BJ (cell line): Measurements from ENCODE around the gene GSTM3. TPM values are rescaled to one million over a fixed set of nuclear protein-coding genes. Genes with fewer than 3 reads are reported as not detected.

ENCODE experiments used
- CTCF ChIA-PET: fragments of 350-600 bp; formaldehyde crosslinking; extraction: SDS; loops from one replicate; lab custom pipeline; 2021; ENCODE audit warnings: antibody characterized with exemption, inconsistent platforms; lab: Yijun Ruan, JAX
- POLR2A ChIA-PET: fragments of 300-600 bp; sonication (Branson Sonifier 250); formaldehyde crosslinking; extraction: SDS; loops from one replicate; lab custom pipeline; 2021; ENCODE audit warnings: antibody characterized with exemption; lab: Charles Lee
- DNase-seq: peaks from one replicate; pipeline ENCODE4 v3.0.0-alpha.2; 2011; ENCODE audit warnings: low read depth
- H3K27me3 ChIP-seq: 2 replicates; pipeline ENCODE4 v1.6.0; 2011; ENCODE audit warnings: low read length; ENCODE audit not compliant: control insufficient read depth, insufficient read depth
- H3K36me3 ChIP-seq: 2 replicates; pipeline ENCODE4 v1.5.1; 2011; ENCODE audit warnings: low read length; ENCODE audit not compliant: control insufficient read depth, insufficient read depth
- H3K4me3 ChIP-seq: 2 replicates; pipeline ENCODE4 v1.5.1; 2011; ENCODE audit warnings: low read depth, mild to moderate bottlenecking, control low read depth, low read length
- polyA plus RNA-seq: library from polyadenylated mRNA; depleted of rRNA; stranded (reverse); fragments of >200 nt; gene quantifications from 2 replicates; pipeline ENCODE4 v1.2.3, GENCODE V29; 2011
- TF ChIP-seq, protein P1 (sequence below): IDR thresholded peaks from 2 replicates; pipeline ENCODE4 v1.5.1; 2011; ENCODE audit warnings: low read depth, mild to moderate bottlenecking, control low read depth, inconsistent platforms, low read length, moderate library complexity; ENCODE audit not compliant: insufficient read depth

GSTM3 gene
- polyA plus RNA-seq, 1 experiment, result 113 TPM

DNA sequence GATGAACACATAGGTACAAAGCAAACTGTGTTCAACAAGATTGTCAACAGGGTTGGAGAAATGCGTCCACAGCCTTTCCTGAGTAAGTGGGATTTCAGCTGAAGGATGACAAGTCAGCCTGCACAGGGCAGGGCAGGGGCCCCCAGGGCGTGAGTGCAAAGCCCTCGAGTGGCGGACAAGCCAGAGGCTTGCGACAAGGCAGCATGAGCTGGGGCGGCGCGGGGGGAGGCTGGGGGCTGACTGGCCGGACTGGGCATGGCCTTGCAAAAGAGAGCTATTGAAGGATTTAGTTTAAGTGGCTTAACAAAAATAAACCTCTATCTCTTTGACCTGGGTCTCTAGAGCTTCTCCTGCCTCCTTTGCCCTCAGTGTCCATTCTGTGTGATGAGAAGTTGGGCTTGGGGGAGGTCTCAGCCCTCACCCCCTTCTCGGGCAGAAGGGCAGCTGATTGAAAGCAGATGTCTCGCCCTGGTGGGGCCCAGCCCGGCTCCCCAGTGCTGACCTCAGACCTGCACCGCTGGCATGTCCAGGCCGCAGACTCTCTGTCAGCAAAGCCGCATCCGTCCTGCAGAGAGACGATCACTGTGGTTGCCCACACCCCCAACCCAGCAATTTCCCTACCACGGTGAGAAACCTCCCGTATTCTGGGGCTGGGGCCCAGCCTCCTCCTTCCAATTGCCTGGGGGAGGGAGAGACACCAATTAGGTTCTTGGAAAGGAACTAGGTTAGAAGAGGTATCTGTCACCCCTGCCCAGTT, 47.2 kb upstream of the GSTM3 start:
- H3K4me3 ChIP-seq, result no peak overlapping the region
- DNase-seq, result no peak
- ChIA-PET CTCF (interaction anchor here (1.1 to 26.2 kb wide), 3 partner anchors 9 to 194 kb away, joined by 4 to 763 read pairs (median 4); partner anchors contain the start of gene AHCYL1), POLR2A (no interaction called here)
- H3K36me3 ChIP-seq, result no peaks in the 10 kb centered on the region
- H3K27me3 ChIP-seq, result no peaks in the 10 kb centered on the region
- TF ChIP-seq, protein P1, sequence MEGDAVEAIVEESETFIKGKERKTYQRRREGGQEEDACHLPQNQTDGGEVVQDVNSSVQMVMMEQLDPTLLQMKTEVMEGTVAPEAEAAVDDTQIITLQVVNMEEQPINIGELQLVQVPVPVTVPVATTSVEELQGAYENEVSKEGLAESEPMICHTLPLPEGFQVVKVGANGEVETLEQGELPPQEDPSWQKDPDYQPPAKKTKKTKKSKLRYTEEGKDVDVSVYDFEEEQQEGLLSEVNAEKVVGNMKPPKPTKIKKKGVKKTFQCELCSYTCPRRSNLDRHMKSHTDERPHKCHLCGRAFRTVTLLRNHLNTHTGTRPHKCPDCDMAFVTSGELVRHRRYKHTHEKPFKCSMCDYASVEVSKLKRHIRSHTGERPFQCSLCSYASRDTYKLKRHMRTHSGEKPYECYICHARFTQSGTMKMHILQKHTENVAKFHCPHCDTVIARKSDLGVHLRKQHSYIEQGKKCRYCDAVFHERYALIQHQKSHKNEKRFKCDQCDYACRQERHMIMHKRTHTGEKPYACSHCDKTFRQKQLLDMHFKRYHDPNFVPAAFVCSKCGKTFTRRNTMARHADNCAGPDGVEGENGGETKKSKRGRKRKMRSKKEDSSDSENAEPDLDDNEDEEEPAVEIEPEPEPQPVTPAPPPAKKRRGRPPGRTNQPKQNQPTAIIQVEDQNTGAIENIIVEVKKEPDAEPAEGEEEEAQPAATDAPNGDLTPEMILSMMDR, result no peak

DNA sequence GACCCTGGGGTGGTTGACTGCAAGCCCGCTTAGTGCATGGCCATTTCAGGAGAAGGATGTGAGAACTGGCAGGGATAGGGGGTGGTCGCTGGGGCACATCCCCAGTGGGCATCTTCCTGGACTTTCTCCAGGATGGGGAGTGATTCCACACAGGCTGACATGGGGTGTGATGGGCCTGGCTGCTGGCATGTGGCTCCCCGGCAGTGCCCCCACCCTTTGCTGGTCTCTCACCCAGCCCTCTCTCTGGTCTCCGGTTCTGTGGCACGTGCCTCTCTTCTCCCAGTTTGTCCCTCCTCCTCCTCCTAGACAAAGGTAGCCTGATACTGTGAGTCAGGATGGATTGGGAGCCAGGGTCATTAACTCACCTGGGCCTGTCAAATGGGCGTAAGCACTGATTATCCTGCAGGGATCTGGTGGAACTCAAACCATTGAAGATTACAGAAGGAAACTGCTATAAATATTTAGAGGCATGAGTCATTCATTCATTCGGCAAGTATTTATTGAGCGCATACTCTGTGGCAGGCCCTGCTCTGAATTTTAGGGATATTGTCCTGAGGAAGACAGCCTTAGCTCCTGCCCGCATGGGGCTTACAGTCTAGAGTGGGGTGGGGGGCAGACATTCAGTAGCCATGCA, 46.5 kb upstream of the GSTM3 start:
- ChIA-PET CTCF (interaction anchor here (0.6 to 26.2 kb wide), 6 partner anchors 9 to 215 kb away, joined by 3 to 763 read pairs (median 4); partner anchors contain the start of gene AHCYL1), POLR2A (no interaction called here)
- Histone ChIP-seq H3K4me3 (no peak overlapping the region), H3K27me3 (no peaks in the 10 kb centered on the region), H3K36me3 (no peaks in the 10 kb centered on the region)
- TF ChIP-seq, protein P1, result no peak
- no peak for DNase-seq

DNA sequence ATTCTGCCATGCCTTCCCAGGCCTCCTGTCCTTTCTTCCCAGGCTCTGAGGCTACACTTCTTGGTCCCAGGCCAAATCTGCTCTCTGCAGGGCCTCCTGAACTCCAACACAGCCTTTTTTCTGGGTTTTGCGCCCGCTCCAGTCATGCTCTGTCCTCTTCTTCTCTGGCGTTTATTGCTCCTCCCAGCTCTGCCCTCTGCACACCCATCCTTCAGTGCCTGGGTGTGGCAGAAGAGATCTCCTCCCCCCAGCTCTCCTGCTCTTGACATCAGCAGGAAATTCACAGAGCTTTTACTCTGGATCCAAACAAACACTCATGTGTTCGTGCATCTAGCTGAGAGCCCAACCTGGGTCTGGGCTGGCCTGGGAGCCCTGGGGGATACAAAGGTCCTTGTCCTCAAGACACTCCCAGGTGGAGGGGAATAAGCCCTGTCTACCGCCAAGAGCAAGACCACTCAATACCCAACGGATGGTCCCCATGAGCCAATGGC, 45.7 kb upstream of the GSTM3 start:
- CTCF ChIA-PET, result interaction anchor here (0.6 to 26.2 kb wide), 3 partner anchors 9 to 215 kb away, joined by 3 to 763 read pairs (median 5); partner anchors contain the start of gene AHCYL1
- no peaks in the 10 kb centered on the region for H3K27me3 ChIP-seq
- H3K36me3 ChIP-seq, result no peaks in the 10 kb centered on the region
- no peak for DNase-seq
- POLR2A ChIA-PET, result no interaction called here
- no peak overlapping the region for H3K4me3 ChIP-seq
- TF ChIP-seq, protein P1, result no peak

DNA sequence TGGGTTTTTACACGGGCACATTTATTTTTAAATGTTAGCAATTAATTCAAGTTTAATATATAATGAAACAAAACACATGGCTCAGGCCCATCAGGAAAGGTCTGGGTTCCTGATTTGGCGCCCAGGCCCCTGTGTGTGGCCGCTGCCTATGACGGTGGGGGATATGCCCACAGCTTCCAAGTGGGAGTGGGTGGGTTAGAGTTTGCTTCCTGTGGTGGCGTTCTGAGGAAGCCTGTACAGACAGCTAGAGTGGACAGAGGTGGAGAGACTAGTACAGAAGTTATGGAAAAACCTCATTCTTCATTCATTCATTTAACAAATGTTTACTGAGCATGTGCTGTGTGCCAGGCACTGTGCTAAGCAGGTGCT, 45.3 kb upstream of the GSTM3 start:
- CTCF ChIA-PET, result interaction anchor here (1.4 to 26.2 kb wide), 3 partner anchors 9 to 196 kb away, joined by 3 to 763 read pairs (median 5); partner anchors contain the start of gene AHCYL1
- TF ChIP-seq, protein P1, result no peak
- H3K4me3 ChIP-seq, result no peak overlapping the region
- POLR2A ChIA-PET, result no interaction called here
- no peaks in the 10 kb centered on the region for H3K27me3 ChIP-seq
- H3K36me3 ChIP-seq, result no peaks in the 10 kb centered on the region
- DNase-seq, result no peak

DNA sequence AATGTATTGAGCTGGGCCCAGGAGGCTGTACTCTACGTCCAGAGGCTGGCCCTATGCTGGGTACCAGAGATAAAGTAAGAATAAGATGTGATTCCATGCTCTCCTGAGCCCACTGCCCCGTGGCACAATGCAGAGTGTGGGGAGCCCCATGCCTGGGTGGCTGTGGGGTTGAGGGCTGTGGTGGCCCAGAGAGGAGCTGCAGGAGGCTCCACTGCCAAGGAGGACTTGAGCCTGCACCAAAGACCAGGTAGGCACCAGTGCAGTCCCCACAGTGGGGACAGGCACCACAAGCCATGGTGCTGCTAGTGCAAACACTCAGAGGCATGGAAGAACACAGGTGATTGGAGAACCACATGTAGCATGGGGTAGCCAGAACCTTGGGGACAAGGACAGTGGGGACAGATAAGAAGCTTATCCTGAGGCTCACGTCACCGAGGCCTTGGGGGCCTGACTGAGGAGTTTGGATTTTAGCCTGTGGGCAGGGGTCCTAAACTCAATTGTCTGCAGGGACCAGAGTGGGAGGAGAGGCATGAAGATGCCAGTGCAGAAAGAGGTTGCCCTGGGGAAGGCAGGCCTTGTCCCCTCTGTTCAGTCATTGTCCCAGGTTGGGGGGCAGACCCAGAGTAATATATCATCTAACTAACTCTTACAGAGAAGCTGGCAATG, 44.7 kb upstream of the GSTM3 start:
- no peaks in the 10 kb centered on the region for H3K27me3 ChIP-seq
- ChIA-PET POLR2A (no interaction called here), CTCF (interaction anchor here (1.4 to 26.2 kb wide), 3 partner anchors 8 to 197 kb away, joined by 3 to 763 read pairs (median 5); partner anchors contain the start of gene AHCYL1)
- no peaks in the 10 kb centered on the region for H3K36me3 ChIP-seq
- no peak for DNase-seq
- H3K4me3 ChIP-seq, result no peak overlapping the region
- TF ChIP-seq, protein P1, result no peak
